ENCODE results near the gene ANO1. TPM values are rescaled to one million over a fixed set of nuclear protein-coding genes. Genes with fewer than 3 reads are reported as not detected.

Gene ANO1
- total RNA-seq, 4 donors from 2014 or later, result 2.3 to 9.2 (median 4.2) TPM

DNA sequence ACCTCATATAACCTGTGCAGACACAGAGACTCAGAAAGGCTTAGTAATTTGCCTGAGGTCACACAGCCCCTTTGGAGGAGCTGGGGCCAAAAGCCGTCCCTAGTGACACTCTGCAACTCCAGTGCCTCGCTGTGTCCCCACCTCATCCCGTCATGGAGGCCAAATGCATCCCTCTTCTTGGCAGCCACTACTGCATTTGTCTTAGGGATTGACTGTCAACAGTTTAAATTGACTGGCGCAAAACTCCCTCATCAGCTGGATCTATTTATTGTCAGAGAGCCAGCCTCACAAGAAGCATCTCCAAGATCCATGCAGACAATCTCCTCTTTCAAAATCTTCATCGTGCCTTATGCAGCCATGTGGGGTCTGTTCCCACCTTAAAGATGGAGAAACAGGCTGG lies 35.7 kb downstream of the ANO1 start:
- no peak for DNase-seq
- Histone ChIP-seq H3K9me3 (no peaks in the 10 kb centered on the region), H3K4me3 (no peak overlapping the region), H3K27ac (peak overlapping the region in 3 of 4 donors; percentile 68 to 77 (median 69)), H3K4me1 (peaks cover 7 to 8% of the 10 kb centered on the region in 2 donors), H3K27me3 (no peaks in the 10 kb centered on the region), H3K36me3 (no peaks in the 10 kb centered on the region)
- ATAC-seq, result no peak
- intact Hi-C loops (cut with DNase I; ENCODE audit: low total_unique reads), result no loop called here
- in situ Hi-C loops (cut with MboI; ENCODE audit: low sequenced_read_pairs in 4 of 4), result no loop called here
- TF ChIP-seq POLR2A (IDR thresholded peaks at IDR 0.05) (no peak), CTCF (IDR thresholded peaks at IDR 0.05 in 4 of 5, conservative IDR thresholded peaks at IDR 0.05 in 1 of 5) (no peak)

DNA sequence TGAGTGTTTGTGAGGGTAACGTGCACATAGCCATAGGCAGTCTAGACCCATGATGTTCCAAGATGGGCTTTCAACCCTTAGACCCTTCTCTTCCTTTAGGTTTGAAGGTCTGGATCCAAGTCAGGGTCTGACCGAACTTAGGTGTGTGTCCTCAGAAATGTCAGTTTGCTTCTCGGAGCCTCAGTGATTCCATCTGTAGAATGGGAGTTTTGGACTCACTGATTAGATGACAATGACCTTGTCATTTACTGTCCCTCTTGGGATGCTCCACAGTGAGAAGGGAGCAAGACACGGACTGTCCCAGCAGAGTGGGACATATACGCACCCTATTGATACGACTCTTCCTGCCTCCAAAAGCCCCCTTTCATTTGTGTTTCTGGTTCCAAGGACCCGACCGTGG lies 37.7 kb downstream of the ANO1 start:
- no peaks in the 10 kb centered on the region for H3K36me3 ChIP-seq
- in situ Hi-C loops (cut with MboI; ENCODE audit: low sequenced_read_pairs in 4 of 4), result no loop called here
- H3K9me3 ChIP-seq, result no peaks in the 10 kb centered on the region
- H3K27ac ChIP-seq, result no peak overlapping the region
- no peaks in the 10 kb centered on the region for H3K27me3 ChIP-seq
- no peak overlapping the region for H3K4me3 ChIP-seq
- TF ChIP-seq CTCF (IDR thresholded peaks at IDR 0.05 in 4 of 5, conservative IDR thresholded peaks at IDR 0.05 in 1 of 5) (no peak), POLR2A (IDR thresholded peaks at IDR 0.05) (no peak)
- no peak for DNase-seq
- H3K4me1 ChIP-seq, result peaks cover 7 to 8% of the 10 kb centered on the region in 2 donors
- intact Hi-C loops (cut with DNase I; ENCODE audit: low total_unique reads), result no loop called here
- ATAC-seq, result no peak

DNA sequence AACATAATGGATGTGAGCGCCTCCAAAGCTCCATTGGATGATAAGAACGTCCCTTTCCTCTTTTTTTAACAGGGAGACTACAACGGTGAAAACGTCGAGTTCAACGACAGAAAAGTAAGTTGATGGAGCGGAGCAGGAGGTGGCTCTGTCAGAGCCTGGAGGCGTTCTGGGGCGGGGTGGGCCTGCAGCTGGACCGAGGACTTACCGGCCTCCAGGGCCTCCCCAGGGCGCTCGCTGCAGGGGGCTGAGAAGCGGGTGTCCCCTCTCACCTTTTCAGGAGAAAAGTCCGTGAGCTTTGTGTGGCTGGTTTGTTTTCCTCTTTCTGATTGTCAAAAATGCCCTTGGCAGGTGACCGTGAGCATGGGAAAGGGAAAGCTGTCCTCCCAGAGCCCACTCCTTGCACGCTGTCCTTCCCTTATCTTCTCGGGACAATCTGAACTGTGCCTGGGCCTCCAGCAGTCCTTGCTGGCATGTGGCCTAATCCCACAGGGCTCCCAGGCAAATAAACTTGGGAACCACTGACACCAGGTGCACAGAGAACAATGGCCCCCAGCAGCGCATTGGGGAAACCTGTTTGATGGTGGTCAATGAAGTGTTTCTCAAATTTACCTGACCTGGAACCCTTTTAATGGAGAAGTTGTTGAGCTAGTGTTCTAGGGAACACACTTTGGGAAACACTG lies 38.4 kb downstream of the ANO1 start:
- in situ Hi-C loops (cut with MboI; ENCODE audit: low sequenced_read_pairs in 4 of 4) (no loop called here), intact Hi-C loops (cut with DNase I; ENCODE audit: low total_unique reads) (no loop called here)
- DNase-seq, result no peak
- Histone ChIP-seq H3K27me3 (no peaks in the 10 kb centered on the region), H3K36me3 (no peaks in the 10 kb centered on the region), H3K4me3 (no peak overlapping the region), H3K4me1 (peaks cover 7 to 8% of the 10 kb centered on the region in 2 donors), H3K27ac (peak overlapping the region in 1 of 4 donors; percentile 39), H3K9me3 (no peaks in the 10 kb centered on the region)
- ATAC-seq, result no peak
- TF ChIP-seq CTCF (IDR thresholded peaks at IDR 0.05 in 4 of 5, conservative IDR thresholded peaks at IDR 0.05 in 1 of 5), result no peak
- no peak for TF ChIP-seq POLR2A (IDR thresholded peaks at IDR 0.05)

DNA sequence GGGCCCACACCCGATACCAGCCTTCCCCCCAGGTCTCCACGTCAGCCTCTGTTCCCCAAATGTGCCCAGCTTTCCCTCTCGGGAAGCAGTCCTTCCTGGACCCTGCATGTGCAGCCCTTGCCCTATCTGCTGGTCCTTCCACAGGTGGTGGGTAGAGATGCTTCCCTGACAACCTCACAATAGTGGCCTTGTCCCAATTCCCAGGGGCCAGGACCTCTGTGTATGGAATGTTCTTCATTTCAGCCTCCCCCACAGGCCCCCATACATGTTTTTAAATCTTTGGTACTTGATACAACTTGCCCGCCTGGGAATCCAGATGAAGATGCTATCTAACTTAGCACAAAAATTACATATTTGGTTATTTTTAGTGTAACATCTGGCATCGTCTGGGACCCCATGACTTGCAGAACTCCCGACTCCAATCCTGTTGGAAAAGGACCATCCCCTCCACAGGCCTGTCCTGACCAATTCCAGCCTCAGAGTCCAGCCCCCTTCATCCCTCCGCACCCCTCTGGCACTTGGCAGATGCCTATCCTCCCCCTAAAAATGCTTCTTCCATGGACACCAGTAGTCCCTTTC lies 39.5 kb downstream of the ANO1 start:
- Histone ChIP-seq H3K27me3 (peaks cover 0 to 1% (median 0%) of the 10 kb centered on the region in 3 donors), H3K36me3 (no peaks in the 10 kb centered on the region), H3K4me1 (peaks cover 0 to 2% of the 10 kb centered on the region in 2 donors), H3K4me3 (no peak overlapping the region), H3K9me3 (no peaks in the 10 kb centered on the region), H3K27ac (peak overlapping the region in 3 of 4 donors; percentile 19 to 45 (median 39))
- TF ChIP-seq POLR2A (IDR thresholded peaks at IDR 0.05) (no peak), CTCF (IDR thresholded peaks at IDR 0.05 in 4 of 5, conservative IDR thresholded peaks at IDR 0.05 in 1 of 5) (no peak)
- intact Hi-C loops (cut with DNase I; ENCODE audit: low total_unique reads), result no loop called here
- DNase-seq (no peak), ATAC-seq (no peak)
- in situ Hi-C loops (cut with MboI; ENCODE audit: low sequenced_read_pairs in 4 of 4), result no loop called here
